CD14-positive monocyte (primary cell): ENCODE results near the gene IL33. TPM values are rescaled to one million over a fixed set of nuclear protein-coding genes. Genes with fewer than 3 reads are reported as not detected.

Source experiments
- DNase-seq, 3 donors: peaks; one replicate each; pipeline ENCODE4 v3.0.0-alpha.2; 2011 to 2022
- H2AFZ ChIP-seq: 2 replicates; pipeline ENCODE4 v1.6.0; 2012; ENCODE audit warnings: mild to moderate bottlenecking, low read depth, low read length, inconsistent platforms; ENCODE audit not compliant: insufficient read depth, poor library complexity, severe bottlenecking
- H3K27ac ChIP-seq, 2 donors: 1 replicate in 1 of 2; 2 replicates in 1 of 2; pipeline ENCODE4 v1.5.1; 2012 to 2013; ENCODE audit warnings: low read length in 2 of 2, control low read depth in 1 of 2, inconsistent platforms in 1 of 2, low read depth in 1 of 2, mild to moderate bottlenecking in 1 of 2
- H3K27me3 ChIP-seq, 2 donors: one replicate each; pipeline versions ENCODE4 v1.6.0 to v1.6.1; 2011 to 2013; ENCODE audit warnings: low read length in 2 of 2; ENCODE audit not compliant: control insufficient read depth in 2 of 2, insufficient read depth in 2 of 2
- H3K36me3 ChIP-seq, 2 donors: replicated peaks in 1 of 2; 1 replicate in 1 of 2; 2 replicates in 1 of 2; pipeline versions ENCODE4 v1.5.1 to v1.6.1; 2012 to 2013; ENCODE audit warnings: low read length in 2 of 2, control low read depth in 1 of 2, inconsistent platforms in 1 of 2, mild to moderate bottlenecking in 1 of 2; ENCODE audit not compliant: insufficient read depth in 2 of 2, control insufficient read depth in 1 of 2
- H3K4me1 ChIP-seq, 2 donors: 1 replicate in 1 of 2; 2 replicates in 1 of 2; pipeline versions ENCODE4 v1.5.1 to v1.6.1; 2012 to 2013; ENCODE audit warnings: low read length in 2 of 2, control low read depth in 1 of 2, inconsistent platforms in 1 of 2, mild to moderate bottlenecking in 1 of 2, moderate library complexity in 1 of 2; ENCODE audit not compliant: insufficient read depth in 2 of 2, control insufficient read depth in 1 of 2
- H3K4me2 ChIP-seq: replicated peaks from 2 replicates; pipeline ENCODE3; 2012; ENCODE audit warnings: low read length, moderate library complexity, mild to moderate bottlenecking; ENCODE audit not compliant: poor library complexity, severe bottlenecking; ENCODE audit errors: extremely low read depth
- H3K4me3 ChIP-seq, 3 experiments: fragments of 200-600 bp in 1 of 3; sonication (generic) in 1 of 3; replicated peaks in 1 of 3; 1 replicate in 2 of 3; 2 replicates in 1 of 3; pipeline ENCODE4 v1.5.1; 2011 to 2013; ENCODE audit warnings: low read length in 3 of 3, mild to moderate bottlenecking in 3 of 3, control low read depth in 2 of 3, low read depth in 2 of 3, inconsistent platforms in 1 of 3, moderate library complexity in 1 of 3
- H3K79me2 ChIP-seq: 2 replicates; pipeline ENCODE4 v1.6.0; 2012; ENCODE audit warnings: mild to moderate bottlenecking, control low read depth, inconsistent platforms, low read length, moderate library complexity; ENCODE audit not compliant: insufficient read depth
- H3K9ac ChIP-seq: 2 replicates; pipeline ENCODE4 v1.6.0; 2017; ENCODE audit warnings: low read length, mild to moderate bottlenecking; ENCODE audit not compliant: insufficient read depth, poor library complexity, severe bottlenecking
- H3K9me3 ChIP-seq, 2 donors: replicated peaks in 1 of 2; 1 replicate in 1 of 2; 2 replicates in 1 of 2; pipeline versions ENCODE4 v1.5.1 to v1.6.1; 2012 to 2013; ENCODE audit warnings: low read length in 2 of 2, control low read depth in 1 of 2; ENCODE audit not compliant: control insufficient read depth in 1 of 2, insufficient read depth in 1 of 2
- H4K20me1 ChIP-seq: 2 replicates; pipeline ENCODE4 v1.6.0; 2012; ENCODE audit warnings: mild to moderate bottlenecking, low read length, control low read depth, moderate library complexity; ENCODE audit not compliant: insufficient read depth
- H3K27ac Mint-ChIP-seq, 7 donors: one replicate each; pipeline ENCODE4 v1.8.0; 2020; ENCODE audit warnings: mild to moderate bottlenecking in 7 of 7, mixed read lengths in 7 of 7, moderate library complexity in 6 of 7, inconsistent platforms in 2 of 7
- H3K27me3 Mint-ChIP-seq, 3 donors: one replicate each; pipeline ENCODE4 v1.8.0; 2021 to 2022; ENCODE audit warnings: low read depth in 3 of 3, mild to moderate bottlenecking in 3 of 3, mixed read lengths in 3 of 3, moderate library complexity in 3 of 3, inconsistent platforms in 1 of 3
- H3K36me3 Mint-ChIP-seq, 2 donors: one replicate each; pipeline ENCODE4 v1.8.0; 2020; ENCODE audit warnings: mixed read lengths in 2 of 2, inconsistent platforms in 1 of 2, mild to moderate bottlenecking in 1 of 2
- H3K4me1 Mint-ChIP-seq: one replicate; pipeline ENCODE4 v1.8.0; 2020; ENCODE audit warnings: mild to moderate bottlenecking, mixed read lengths
- H3K4me3 Mint-ChIP-seq, 2 donors: one replicate each; pipeline ENCODE4 v1.8.0; 2020; ENCODE audit warnings: mild to moderate bottlenecking in 2 of 2, mixed read lengths in 2 of 2, moderate library complexity in 1 of 2
- H3K9me3 Mint-ChIP-seq, 7 donors: one replicate each; pipeline ENCODE4 v1.8.0; 2020 to 2022; ENCODE audit warnings: mixed read lengths in 7 of 7, mild to moderate bottlenecking in 6 of 7, moderate library complexity in 6 of 7, inconsistent platforms in 2 of 7
- CTCF ChIP-seq: fragments of 200-600 bp; IDR thresholded peaks from one replicate; pipeline ENCODE4 v1.8.0; 2022; ENCODE audit warnings: antibody characterized with exemption, mild to moderate bottlenecking
- WGBS: methylation state at CpG from one replicate; pipeline ENCODE4 v1.1.5; 2013; ENCODE audit warnings: missing lambda C conversion rate; ENCODE audit not compliant: insufficient coverage; 5-methylcytosine and 5-hydroxymethylcytosine counted together
- intact Hi-C, 2 donors: fragments of 100-400 bp; cut with micrococcal nuclease; formaldehyde crosslinking; loops; one replicate each; pipeline versions ENCODE4 v1.15.0 to v1.15.1; 2023
- polyA plus RNA-seq, 3 donors: library from polyadenylated mRNA; depleted of rRNA in 1 of 3; unstranded in 2 of 3; stranded (reverse) in 1 of 3; fragments of 300-500 nt in 2 of 3; fragments of >200 nt in 1 of 3; fragmentation: Illumina TruSeq in 2 of 3; gene quantifications; 1 replicate in 2 of 3; 2 replicates in 1 of 3; pipeline ENCODE4 v1.2.3, GENCODE V29; 2012 to 2021

IL33 gene
- polyA plus RNA-seq, 3 donors = not detected

DNA sequence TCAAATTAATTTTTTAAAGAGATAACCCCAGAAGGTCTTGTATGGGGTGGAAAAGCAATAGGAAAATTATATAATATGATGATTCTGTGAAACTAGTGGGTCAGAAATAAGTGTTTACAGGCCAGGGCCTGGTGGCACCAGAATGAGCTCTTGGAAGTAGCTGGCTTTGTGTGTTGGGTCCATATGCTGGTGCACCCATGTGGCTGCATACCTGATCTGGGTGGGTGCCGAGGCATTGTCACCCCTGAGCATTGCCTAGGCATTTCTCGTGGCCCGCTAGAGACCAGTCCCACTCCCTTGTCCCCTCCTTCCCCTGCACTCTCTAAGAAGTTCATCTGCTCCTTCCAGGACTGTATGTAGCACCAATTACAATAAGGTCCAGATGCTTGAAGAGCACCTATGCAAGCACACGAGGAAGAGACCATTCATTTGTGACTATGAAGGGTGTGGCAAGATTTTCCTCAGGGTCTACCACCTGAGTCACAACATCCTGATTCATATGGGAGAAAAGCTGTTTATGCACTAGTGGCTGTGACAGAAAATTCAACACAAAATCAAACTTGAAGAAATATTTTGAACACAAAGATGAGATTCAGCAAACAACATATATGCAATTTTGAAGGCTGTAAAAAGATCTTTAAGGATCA, 19.8 kb upstream of the IL33 start:
- no peaks in the 10 kb centered on the region for H4K20me1 ChIP-seq
- H2AFZ ChIP-seq = no peak overlapping the region
- Mint-ChIP-seq H3K27me3 (peaks cover 2 to 8% (median 6%) of the 10 kb centered on the region in 3 donors), H3K4me3 (no peak overlapping the region), H3K27ac (no peak overlapping the region), H3K36me3 (no peaks in the 10 kb centered on the region), H3K4me1 (no peaks in the 10 kb centered on the region), H3K9me3 (peaks cover 0 to 2% (median 0%) of the 10 kb centered on the region in 7 donors)
- no peaks in the 10 kb centered on the region for H3K79me2 ChIP-seq
- H3K27me3 ChIP-seq = no peaks in the 10 kb centered on the region
- H3K27ac ChIP-seq = no peak overlapping the region
- no peak for TF ChIP-seq CTCF
- H3K4me3 ChIP-seq = no peak overlapping the region
- no peak overlapping the region for H3K4me2 ChIP-seq
- no peak for DNase-seq
- no peaks in the 10 kb centered on the region for H3K36me3 ChIP-seq
- no peaks in the 10 kb centered on the region for H3K4me1 ChIP-seq
- H3K9me3 ChIP-seq = no peaks in the 10 kb centered on the region
- intact Hi-C loops = no loop called here
- no peak overlapping the region for H3K9ac ChIP-seq
- 90% methylated on average over 2 of the region's 4 CpGs for WGBS

DNA sequence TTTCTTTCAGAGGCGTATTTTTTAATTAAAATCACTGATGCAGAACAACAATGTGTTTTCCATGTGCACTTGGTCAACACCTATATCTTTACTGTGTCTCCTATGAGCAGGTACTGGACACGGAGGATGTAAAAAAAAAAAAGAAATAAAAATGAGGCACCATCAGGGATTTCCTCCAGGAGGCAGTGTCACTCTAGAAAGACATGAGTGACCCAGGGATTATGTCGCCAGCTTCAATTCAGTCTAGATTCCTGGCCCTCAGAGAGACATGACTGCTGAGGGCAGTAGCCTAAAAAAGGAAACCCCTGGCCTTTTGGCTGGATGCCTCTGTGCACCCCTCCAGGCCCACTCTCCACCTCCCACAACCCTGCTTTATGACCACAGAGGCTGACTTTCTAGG, 18.3 kb upstream of the IL33 start:
- Mint-ChIP-seq H3K4me3 (no peak overlapping the region), H3K27ac (no peak overlapping the region), H3K36me3 (no peaks in the 10 kb centered on the region), H3K9me3 (peaks cover 0 to 2% (median 0%) of the 10 kb centered on the region in 7 donors), H3K27me3 (peaks cover 2 to 5% (median 5%) of the 10 kb centered on the region in 3 donors), H3K4me1 (no peaks in the 10 kb centered on the region)
- intact Hi-C loops = no loop called here
- 92% methylated on average over 2 of the region's 3 CpGs for WGBS
- Histone ChIP-seq H3K27ac (no peak overlapping the region), H3K4me2 (no peak overlapping the region), H3K9ac (no peak overlapping the region), H3K9me3 (no peaks in the 10 kb centered on the region), H3K79me2 (no peaks in the 10 kb centered on the region), H4K20me1 (no peaks in the 10 kb centered on the region), H3K4me3 (no peak overlapping the region), H3K4me1 (no peaks in the 10 kb centered on the region), H3K27me3 (no peaks in the 10 kb centered on the region), H3K36me3 (no peaks in the 10 kb centered on the region), H2AFZ (no peak overlapping the region)
- DNase-seq = no peak
- TF ChIP-seq CTCF = no peak
